GM19351 (cell line): Measurements from ENCODE around the gene SLAMF7.
"Not testable (repeated sequence)": the region's sequence is repeated elsewhere in the genome, so short reads cannot be mapped to it uniquely, and the experiment has no call there.

ENCODE experiments used
- ATAC-seq: cut with Tn5 transposase; IDR thresholded peaks from one replicate; pipeline ENCODE4 v1.9.1; 2021; ENCODE audit warnings: mild to moderate bottlenecking, moderate library complexity; ENCODE audit not compliant: unreplicated experiment

The SLAMF7 gene

DNA sequence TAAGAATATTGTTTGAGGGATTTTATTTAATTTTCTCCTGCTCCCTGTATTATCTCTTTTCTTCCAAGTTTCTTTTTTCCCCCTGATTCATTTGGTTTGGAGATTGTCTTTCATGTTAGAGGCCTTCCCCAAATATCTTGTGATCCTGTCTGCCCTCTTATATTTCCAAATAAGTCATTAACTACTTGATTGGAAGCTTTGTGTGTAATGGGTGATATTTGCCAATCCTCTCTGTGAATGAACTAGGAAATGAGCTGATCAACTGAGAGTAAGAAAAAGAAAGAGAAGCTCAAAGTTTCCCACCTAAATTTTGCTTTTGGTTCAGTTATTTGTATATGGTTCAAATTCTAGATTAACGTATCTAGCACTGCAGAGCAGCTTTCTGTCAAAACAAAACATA lies 33.3 kb downstream of the SLAMF7 start:
- no peak for ATAC-seq

DNA sequence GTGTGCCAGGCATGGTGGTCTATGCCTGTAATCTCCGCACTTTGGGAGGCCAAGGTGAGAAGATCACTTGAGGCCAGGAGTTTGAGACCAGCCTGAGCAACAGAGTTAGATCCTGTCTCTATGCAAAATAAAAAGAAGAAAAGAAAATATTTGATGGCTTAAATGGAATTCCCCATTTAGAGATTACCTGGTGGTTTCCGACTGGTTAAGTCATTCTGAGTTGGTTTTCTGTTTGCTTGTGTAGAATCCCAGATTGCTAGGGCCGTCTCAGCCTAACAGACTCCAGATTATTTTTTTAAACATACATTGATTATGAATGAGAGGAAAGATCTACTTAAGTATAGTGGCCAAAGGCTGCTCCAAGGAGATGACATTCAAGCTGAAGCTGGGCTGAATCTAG lies 34.0 kb downstream of the SLAMF7 start:
- no peak for ATAC-seq

GRCh38 chr1:160774886-160775719 lies 36.1 kb downstream of the SLAMF7 start:
- ATAC-seq, result no peak

GRCh38 chr1:160776178-160776577 lies 37.1 kb downstream of the SLAMF7 start:
- ATAC-seq, result no peak

DNA sequence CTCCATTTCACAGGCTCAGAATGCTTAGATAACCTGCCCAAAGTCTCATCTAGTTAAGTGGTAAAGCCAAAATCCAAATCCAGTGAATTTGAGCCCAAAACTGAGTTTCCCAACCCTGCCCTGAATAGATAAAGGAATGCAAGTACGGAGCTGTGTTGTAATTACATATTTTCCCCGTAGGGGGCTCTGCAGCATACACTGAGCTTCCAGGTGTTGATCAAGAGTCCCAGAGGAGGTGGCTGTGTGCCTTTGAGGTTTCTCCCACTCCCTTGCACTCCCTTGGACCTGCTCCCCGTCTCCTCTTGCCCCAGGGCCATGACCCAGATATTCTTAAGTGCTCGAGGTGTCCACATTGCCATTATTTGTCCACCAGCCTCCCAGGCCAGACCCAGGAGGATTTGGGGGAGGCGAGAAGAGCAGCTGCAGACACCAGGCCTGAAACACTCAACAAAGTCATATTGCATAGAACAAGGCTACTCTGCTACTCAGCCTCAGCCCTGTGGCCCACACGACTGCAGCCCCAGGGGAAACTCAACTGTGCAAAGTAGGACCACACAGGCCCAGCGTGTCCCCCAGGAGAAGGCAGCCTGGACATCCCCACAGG lies 38.5 kb downstream of the SLAMF7 start:
- no peak for ATAC-seq

- no peak for ATAC-seq
Measured at GRCh38 chr1:160778976-160779375, 39.9 kb downstream of the SLAMF7 start.

DNA sequence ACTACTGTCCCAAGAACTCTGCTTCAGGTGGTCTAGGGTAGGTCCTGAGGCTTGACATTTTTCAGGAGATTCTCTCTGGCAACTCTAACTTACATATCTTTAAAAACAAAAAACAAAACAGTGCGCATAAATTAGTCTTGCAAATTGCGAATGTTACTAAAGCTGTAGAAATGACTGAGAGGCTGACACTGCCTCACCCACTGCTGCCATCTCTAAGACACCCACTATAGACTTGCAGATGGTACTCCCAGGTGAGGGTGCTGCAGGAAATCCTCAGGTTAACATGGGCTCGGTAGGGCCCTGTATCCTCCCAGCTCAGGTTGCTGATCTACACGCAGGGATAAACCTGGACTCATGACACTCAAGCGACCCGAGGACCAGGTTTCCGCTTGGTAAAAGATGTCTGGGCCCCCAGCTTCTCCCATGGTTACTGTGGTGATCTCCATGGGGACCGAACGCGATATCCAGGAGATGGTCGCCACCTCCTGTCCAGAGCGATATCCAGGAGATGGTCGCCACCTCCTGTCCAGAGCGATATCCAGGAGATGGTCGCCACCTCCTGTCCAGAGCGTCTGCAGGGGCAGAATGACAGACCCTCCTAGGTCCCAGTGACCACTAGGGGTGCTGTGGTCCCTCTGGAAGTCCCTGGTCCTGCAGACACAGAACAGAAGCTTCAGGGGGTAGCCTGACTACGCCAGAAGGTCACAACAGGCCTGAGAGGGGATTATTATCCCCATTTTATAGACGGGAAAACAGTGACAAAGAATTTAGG lies 40.8 kb downstream of the SLAMF7 start:
- no peak for ATAC-seq

DNA sequence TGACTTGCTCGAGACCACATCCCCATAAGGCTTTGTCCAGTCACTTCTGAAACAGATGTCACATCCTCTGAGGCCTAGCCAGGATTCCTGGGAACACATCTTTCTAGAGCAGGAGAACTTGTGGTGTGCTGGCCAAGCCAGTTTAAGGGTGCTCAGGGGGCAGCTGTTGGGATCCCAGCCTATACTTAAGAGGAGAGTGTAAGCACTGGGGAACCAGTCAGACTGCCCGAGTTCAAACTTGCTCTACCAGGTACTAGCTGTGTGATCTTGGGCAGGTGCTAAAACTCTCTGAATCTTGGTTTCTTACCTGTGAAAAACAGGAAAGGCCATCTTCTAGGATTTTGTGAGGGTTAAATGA lies 41.3 kb downstream of the SLAMF7 start:
- no peak for ATAC-seq

DNA sequence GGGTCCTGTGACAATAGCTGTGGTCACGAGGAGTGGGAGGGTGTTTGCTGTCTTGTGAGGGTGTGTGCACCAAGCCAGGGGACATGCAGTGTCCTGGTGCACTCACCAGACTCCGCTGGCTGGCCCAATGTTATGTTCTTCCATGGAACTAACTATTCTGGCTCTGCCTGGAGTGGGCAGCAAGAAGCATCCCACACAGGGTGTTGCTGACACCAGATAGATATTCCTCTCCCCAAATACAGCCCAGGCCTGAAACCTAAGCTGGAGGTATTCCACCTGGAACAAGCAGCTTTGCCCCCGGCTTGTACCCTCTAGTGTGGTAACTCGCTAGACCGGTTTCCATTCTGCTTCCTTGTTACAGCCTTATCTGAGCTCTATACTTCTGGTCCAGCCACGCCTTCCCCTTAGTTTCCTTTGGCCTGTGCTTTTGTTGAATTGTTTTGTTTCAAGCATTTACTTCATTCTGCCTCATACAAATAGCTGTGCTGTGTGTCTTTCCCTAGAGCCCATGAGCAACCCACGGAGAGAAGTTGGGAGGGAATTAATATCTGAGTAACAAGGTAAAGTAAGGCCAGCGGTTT lies 42.2 kb downstream of the SLAMF7 start:
- ATAC-seq, result no peak

GRCh38 chr1:160781914-160782689 lies 43.1 kb downstream of the SLAMF7 start:
- ATAC-seq, result peak; percentile 89

DNA sequence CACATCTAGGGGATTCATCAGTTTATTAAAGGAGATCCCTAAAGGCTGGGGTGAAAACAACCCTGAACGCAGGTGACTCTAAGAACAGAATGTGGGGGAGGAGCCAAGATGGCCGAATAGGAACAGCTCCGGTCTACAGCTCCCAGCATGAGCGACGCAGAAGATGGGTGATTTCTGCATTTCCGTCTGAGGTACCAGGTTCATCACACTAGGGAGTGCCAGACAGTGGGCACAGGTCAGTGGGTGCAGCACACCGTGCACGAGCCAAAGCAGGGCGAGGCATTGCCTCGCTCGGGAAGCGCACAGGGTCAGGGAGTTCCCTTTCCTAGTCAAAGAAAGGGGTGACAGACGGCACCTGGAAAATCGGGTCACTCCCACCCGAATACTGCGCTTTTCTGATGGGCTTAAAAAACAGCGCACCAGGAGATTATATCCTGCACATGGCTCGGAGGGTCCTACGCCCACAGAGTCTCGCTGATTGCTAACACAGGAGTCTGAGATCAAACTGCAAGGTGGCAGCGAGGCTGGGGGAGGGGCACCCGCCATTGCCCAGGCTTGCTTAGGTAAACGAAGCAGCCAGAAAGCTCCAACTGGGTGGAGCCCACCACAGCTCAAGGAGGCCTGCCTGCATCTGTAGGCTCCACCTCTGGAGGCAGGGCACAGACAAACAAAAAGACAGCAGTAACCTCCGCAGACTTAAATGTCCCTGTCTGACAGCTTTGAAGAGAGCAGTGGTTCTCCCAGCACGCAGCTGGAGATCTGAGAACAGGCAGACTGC lies 44.1 kb downstream of the SLAMF7 start:
- ATAC-seq, result not testable (repeated sequence)

- peak; percentile 55 for ATAC-seq
Measured at GRCh38 chr1:160789051-160789701, 50.1 kb downstream of the SLAMF7 start.

GRCh38 chr1:160789702-160790611 lies 50.9 kb downstream of the SLAMF7 start:
- peak; percentile 91 for ATAC-seq

DNA sequence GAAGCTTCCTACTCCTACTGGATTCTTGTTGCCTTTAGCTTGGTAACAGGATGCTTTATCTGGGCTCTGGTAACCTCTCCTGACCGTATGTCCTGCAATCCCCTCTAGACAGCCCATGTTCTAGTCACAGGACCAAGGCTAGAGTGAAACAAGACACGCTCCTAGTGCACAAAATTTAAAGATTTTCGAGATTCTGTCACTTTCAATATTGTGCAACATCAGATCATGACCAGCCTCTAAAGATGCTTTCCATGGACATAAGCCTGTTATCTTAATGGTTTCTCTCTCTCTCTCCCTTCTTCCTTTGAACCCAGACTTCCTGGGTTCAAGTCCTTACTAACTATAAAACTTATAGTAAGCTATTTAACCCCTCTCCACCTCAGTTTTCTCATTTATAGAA lies 55.3 kb downstream of the SLAMF7 start:
- no peak for ATAC-seq

DNA sequence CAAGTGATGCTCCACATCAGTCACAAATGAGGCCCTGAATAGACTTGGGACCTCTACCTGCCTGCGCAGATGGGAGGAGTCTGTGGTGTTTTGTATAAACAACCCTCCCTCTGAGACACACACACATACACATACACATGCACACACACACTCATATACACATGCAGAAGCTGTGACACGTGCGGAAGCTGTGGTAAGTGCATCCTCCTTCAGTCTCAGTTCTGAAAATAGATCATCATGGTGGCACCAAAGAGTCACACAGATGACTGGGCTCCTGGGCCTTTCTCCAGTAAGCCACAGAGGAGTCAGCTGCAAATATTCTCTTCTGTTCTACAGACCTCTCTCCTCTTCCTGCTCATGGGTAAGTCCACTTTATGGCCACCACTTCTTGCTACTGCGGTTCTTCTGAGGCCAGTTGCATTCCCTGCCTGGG lies 56.9 kb downstream of the SLAMF7 start, which contains the start of gene LY9:
Gene LY9, plus strand, starts transcription at position 224 of the 433 bp plus-strand sequence. Its CDS starts 14 bp downstream, at position 238.
- peak; percentile 70 for ATAC-seq

DNA sequence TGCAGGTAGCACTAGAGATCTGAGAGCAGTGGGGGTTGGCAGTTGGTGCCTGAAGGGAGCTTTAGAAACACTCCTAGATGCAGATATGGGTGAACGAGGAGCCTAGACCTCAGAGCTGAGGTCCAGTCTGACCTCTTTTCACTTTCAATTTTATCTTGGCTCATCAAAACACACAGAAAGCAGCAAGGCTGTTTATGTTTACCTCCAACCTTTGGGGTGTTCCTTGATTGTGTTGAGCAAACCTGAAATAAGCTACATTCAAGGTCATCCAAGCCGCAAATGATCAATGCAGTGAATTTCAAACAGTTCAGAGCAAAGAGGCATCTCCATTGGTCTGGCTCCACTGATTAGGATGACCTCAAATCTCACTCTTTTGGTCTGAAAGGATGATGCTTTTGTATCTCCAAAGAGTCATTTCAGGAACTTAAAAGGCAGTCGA lies 58.2 kb downstream of the SLAMF7 start:
- peak; percentile 44 for ATAC-seq

DNA sequence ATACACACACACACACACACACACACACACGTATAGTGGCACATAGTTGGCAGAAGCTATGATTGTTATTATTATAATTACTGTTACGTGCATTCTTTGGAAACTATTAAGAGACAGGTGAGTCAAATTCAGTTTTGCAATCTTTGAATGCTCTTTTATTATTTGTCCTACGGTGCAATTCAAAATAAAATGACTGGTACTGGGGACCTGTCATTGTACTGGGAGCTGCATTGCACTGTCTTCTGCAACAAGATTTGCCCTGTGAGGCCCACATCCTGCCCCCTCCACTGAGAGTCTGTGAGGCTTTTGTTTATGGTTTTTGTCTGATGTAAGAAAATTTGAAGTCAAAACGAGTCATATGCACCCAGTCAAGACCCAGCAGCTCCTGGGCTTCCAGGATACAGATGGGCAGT lies 58.8 kb downstream of the SLAMF7 start:
- ATAC-seq, result no peak

DNA sequence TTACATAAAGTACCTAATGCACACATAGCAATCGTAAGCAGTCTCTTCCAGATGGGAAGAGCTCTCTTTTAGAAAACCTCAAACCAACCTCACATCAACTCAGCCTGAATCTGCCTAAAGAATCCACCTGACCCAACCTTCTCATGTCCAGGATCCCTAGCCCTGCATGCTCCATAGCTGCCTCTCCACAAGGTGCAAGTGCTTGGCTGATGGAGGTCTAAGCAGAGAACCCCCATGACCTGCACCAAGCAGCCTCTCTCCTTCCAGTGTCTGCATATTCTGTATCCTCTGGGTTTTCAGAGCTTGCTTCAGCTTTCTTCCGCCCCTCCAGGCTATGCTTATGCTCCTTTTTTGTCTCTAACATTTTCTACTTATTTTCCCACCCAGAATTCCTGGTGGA lies 59.4 kb downstream of the SLAMF7 start:
- ATAC-seq, result no peak
